ENCODE data around the gene KDM4C.

DNA sequence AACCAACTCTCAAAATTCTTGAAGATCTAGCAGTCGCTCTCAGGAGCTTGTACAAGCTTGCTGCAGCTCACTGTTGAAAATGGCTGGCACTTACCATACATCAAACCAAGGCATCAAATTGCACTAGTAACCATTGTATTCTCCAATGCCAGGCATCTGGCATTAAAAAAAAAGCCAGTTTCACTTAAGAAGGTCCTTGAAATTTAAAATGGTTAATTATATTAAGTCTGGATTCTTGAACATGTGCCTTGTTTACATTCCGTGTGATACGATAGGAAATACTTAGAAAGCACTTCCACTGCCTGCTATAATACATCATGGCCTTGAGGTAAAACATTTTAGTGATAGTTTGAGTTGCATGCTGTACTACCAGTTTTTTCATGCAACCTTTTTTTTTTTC is 300.7 kb downstream of the KDM4C start:
- TF ChIP-seq, protein P1, sequence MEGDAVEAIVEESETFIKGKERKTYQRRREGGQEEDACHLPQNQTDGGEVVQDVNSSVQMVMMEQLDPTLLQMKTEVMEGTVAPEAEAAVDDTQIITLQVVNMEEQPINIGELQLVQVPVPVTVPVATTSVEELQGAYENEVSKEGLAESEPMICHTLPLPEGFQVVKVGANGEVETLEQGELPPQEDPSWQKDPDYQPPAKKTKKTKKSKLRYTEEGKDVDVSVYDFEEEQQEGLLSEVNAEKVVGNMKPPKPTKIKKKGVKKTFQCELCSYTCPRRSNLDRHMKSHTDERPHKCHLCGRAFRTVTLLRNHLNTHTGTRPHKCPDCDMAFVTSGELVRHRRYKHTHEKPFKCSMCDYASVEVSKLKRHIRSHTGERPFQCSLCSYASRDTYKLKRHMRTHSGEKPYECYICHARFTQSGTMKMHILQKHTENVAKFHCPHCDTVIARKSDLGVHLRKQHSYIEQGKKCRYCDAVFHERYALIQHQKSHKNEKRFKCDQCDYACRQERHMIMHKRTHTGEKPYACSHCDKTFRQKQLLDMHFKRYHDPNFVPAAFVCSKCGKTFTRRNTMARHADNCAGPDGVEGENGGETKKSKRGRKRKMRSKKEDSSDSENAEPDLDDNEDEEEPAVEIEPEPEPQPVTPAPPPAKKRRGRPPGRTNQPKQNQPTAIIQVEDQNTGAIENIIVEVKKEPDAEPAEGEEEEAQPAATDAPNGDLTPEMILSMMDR (IDR thresholded peaks at IDR 0.05), result no peak
- TF ChIP-seq EZH2 (IDR thresholded peaks at IDR 0.05; ENCODE audit: borderline replicate concordance, insufficient read depth, low read depth, low read length, poor library complexity, severe bottlenecking), result no peak
